Loucy (cell line): Measurements from ENCODE around the gene PPIC.

Source experiments
- H2AFZ ChIP-seq: fragments of 200-600 bp; sonication (generic); 2 replicates; pipeline ENCODE4 v1.6.0; 2016; ENCODE audit warnings: antibody characterized with exemption, mild to moderate bottlenecking, low read length, moderate library complexity
- H3F3A ChIP-seq: fragments of 200-600 bp; 2 replicates; pipeline ENCODE4 v1.6.0; 2016; ENCODE audit warnings: antibody characterized with exemption, low read depth, mild to moderate bottlenecking
- H3K27me3 ChIP-seq: fragments of 200-600 bp; sonication (generic); 2 replicates; pipeline ENCODE4 v1.6.1; 2014; ENCODE audit warnings: low read length, mild to moderate bottlenecking; ENCODE audit not compliant: insufficient read depth, poor library complexity, severe bottlenecking
- H3K36me3 ChIP-seq: fragments of 200-600 bp; sonication (generic); 2 replicates; pipeline ENCODE4 v1.6.1; 2016; ENCODE audit warnings: low read length; ENCODE audit not compliant: insufficient read depth
- H3K4me1 ChIP-seq: fragments of 200-600 bp; sonication (generic); 2 replicates; pipeline ENCODE4 v1.5.1; 2014; ENCODE audit warnings: low read length, mild to moderate bottlenecking; ENCODE audit not compliant: insufficient read depth, poor library complexity, severe bottlenecking
- H3K4me2 ChIP-seq: fragments of 200-600 bp; sonication (generic); 2 replicates; pipeline ENCODE4 v1.6.0; 2014; ENCODE audit warnings: antibody characterized with exemption, low read length, low read depth, mild to moderate bottlenecking; ENCODE audit not compliant: poor library complexity, severe bottlenecking
- H3K4me3 ChIP-seq: fragments of 200-600 bp; sonication (generic); 2 replicates; pipeline ENCODE4 v1.5.1; 2014; ENCODE audit warnings: low read length, mild to moderate bottlenecking, mixed read lengths; ENCODE audit not compliant: poor library complexity, severe bottlenecking
- H3K79me2 ChIP-seq: fragments of 200-600 bp; sonication (generic); 2 replicates; pipeline ENCODE4 v1.6.1; 2014; ENCODE audit warnings: low read length; ENCODE audit not compliant: insufficient read depth
- H3K9ac ChIP-seq: fragments of 200-600 bp; sonication (generic); 2 replicates; pipeline ENCODE4 v1.6.0; 2014; ENCODE audit warnings: mild to moderate bottlenecking, low read depth, low read length, moderate library complexity; ENCODE audit not compliant: poor library complexity, severe bottlenecking
- H3K9me2 ChIP-seq: fragments of 200-600 bp; sonication (generic); replicated peaks from 2 replicates; pipeline ENCODE4 v1.6.1; 2016; ENCODE audit warnings: low read depth, low read length, mixed read lengths
- H3K9me3 ChIP-seq: fragments of 200-600 bp; sonication (generic); 2 replicates; pipeline ENCODE4 v1.6.1; 2014; ENCODE audit warnings: mild to moderate bottlenecking, antibody characterized with exemption, low read length, low read depth; ENCODE audit not compliant: insufficient read depth
- H4K20me1 ChIP-seq: fragments of 200-600 bp; sonication (generic); 2 replicates; pipeline ENCODE4 v1.6.0; 2014; ENCODE audit warnings: antibody characterized with exemption, low read length, mild to moderate bottlenecking; ENCODE audit not compliant: insufficient read depth, poor library complexity, severe bottlenecking
- CTCF ChIP-seq: fragments of 200-600 bp; sonication (generic); conservative IDR thresholded peaks from 2 replicates; pipeline ENCODE4 v1.5.1; 2014; ENCODE audit warnings: mild to moderate bottlenecking, antibody characterized with exemption, low read length
- EZH2phosphoT487 ChIP-seq: fragments of 200-600 bp; IDR thresholded peaks from 2 replicates; pipeline ENCODE4 v1.6.1; 2018; ENCODE audit warnings: antibody characterized with exemption, mild to moderate bottlenecking, moderate library complexity, borderline replicate concordance

Gene PPIC

GRCh38 chr5:123051206-123051605 lies 14.7 kb upstream of the PPIC start:
- H3K4me2 ChIP-seq = no peak overlapping the region
- H2AFZ ChIP-seq = no peak overlapping the region
- no peaks in the 10 kb centered on the region for H3K4me1 ChIP-seq
- H3K4me3 ChIP-seq = no peak overlapping the region
- H3K9me3 ChIP-seq = no peaks in the 10 kb centered on the region
- no peaks in the 10 kb centered on the region for H3K9me2 ChIP-seq
- H3K79me2 ChIP-seq = no peaks in the 10 kb centered on the region
- H3F3A ChIP-seq = no peaks in the 10 kb centered on the region
- TF ChIP-seq EZH2phosphoT487 = no peak
- no peak for TF ChIP-seq CTCF
- H3K27me3 ChIP-seq = no peaks in the 10 kb centered on the region
- no peaks in the 10 kb centered on the region for H4K20me1 ChIP-seq
- H3K9ac ChIP-seq = no peak overlapping the region
- no peaks in the 10 kb centered on the region for H3K36me3 ChIP-seq

GRCh38 chr5:123047706-123048105 lies 11.2 kb upstream of the PPIC start:
- Histone ChIP-seq H3K4me1 (no peaks in the 10 kb centered on the region), H3K27me3 (no peaks in the 10 kb centered on the region), H3K36me3 (no peaks in the 10 kb centered on the region), H3K4me2 (no peak overlapping the region), H3K79me2 (no peaks in the 10 kb centered on the region), H2AFZ (no peak overlapping the region), H3K9me2 (no peaks in the 10 kb centered on the region), H4K20me1 (no peaks in the 10 kb centered on the region), H3K4me3 (no peak overlapping the region), H3K9me3 (no peaks in the 10 kb centered on the region), H3F3A (no peaks in the 10 kb centered on the region), H3K9ac (no peak overlapping the region)
- TF ChIP-seq CTCF (no peak), EZH2phosphoT487 (no peak)

GRCh38 chr5:123046222-123046621 lies 9.7 kb upstream of the PPIC start:
- H3K79me2 ChIP-seq = no peaks in the 10 kb centered on the region
- H3K4me3 ChIP-seq = no peak overlapping the region
- no peaks in the 10 kb centered on the region for H3K36me3 ChIP-seq
- TF ChIP-seq CTCF (no peak), EZH2phosphoT487 (no peak)
- H3K9ac ChIP-seq = no peak overlapping the region
- H3K9me2 ChIP-seq = no peaks in the 10 kb centered on the region
- H3F3A ChIP-seq = no peaks in the 10 kb centered on the region
- H3K9me3 ChIP-seq = no peaks in the 10 kb centered on the region
- H2AFZ ChIP-seq = no peak overlapping the region
- H4K20me1 ChIP-seq = no peaks in the 10 kb centered on the region
- no peaks in the 10 kb centered on the region for H3K27me3 ChIP-seq
- H3K4me1 ChIP-seq = no peaks in the 10 kb centered on the region
- H3K4me2 ChIP-seq = no peak overlapping the region
